MM.1S (cell line): ENCODE data around the gene PLXNA4.

ENCODE experiments used
- DNase-seq: peaks from one replicate; pipeline ENCODE4 v3.0.0-alpha.2; 2015
- H2AFZ ChIP-seq: fragments of 300-600 bp; sonication (generic); 2 replicates; pipeline ENCODE4 v1.6.0; 2016; ENCODE audit warnings: antibody characterized with exemption, low read length
- H3F3A ChIP-seq: fragments of 300-600 bp; sonication (generic); 2 replicates; pipeline ENCODE4 v1.6.1; 2016; ENCODE audit warnings: mild to moderate bottlenecking, antibody characterized with exemption, low read length, moderate library complexity, mixed read lengths; ENCODE audit not compliant: insufficient read depth
- H3K27ac ChIP-seq: fragments of 300-600 bp; sonication (generic); 2 replicates; pipeline ENCODE4 v1.5.1; 2016; ENCODE audit warnings: mild to moderate bottlenecking, low read length
- H3K27me3 ChIP-seq: fragments of 300-600 bp; sonication (generic); replicated peaks from 2 replicates; pipeline ENCODE4 v1.6.0; 2016; ENCODE audit warnings: low read length; ENCODE audit not compliant: insufficient read depth
- H3K36me3 ChIP-seq: fragments of 300-600 bp; sonication (generic); replicated peaks from 2 replicates; pipeline ENCODE4 v1.6.1; 2016; ENCODE audit warnings: mild to moderate bottlenecking, low read length, mixed read lengths; ENCODE audit not compliant: insufficient read depth
- H3K4me1 ChIP-seq: fragments of 300-600 bp; sonication (generic); 2 replicates; pipeline ENCODE4 v1.6.1; 2016; ENCODE audit warnings: low read length, mixed read lengths
- H3K4me2 ChIP-seq: fragments of 300-600 bp; sonication (generic); 2 replicates; pipeline ENCODE4 v1.6.0; 2016; ENCODE audit warnings: low read depth, low read length
- H3K4me3 ChIP-seq: fragments of 300-600 bp; sonication (generic); 2 replicates; pipeline ENCODE4 v1.5.1; 2016; ENCODE audit warnings: low read length, mixed read lengths
- H3K79me2 ChIP-seq: fragments of 300-600 bp; sonication (generic); 2 replicates; pipeline ENCODE4 v1.6.1; 2016; ENCODE audit warnings: mixed run types, low read length, mixed read lengths
- H3K9ac ChIP-seq: fragments of 300-600 bp; sonication (generic); 2 replicates; pipeline ENCODE4 v1.6.1; 2016; ENCODE audit warnings: low read length, mixed read lengths
- H3K9me2 ChIP-seq: fragments of 300-600 bp; sonication (generic); replicated peaks from 2 replicates; pipeline ENCODE4 v1.6.1; 2016; ENCODE audit warnings: mild to moderate bottlenecking, low read length, mixed read lengths; ENCODE audit not compliant: insufficient read depth
- H3K9me3 ChIP-seq: fragments of 300-600 bp; sonication (generic); replicated peaks from 2 replicates; pipeline ENCODE4 v1.6.1; 2016; ENCODE audit warnings: mild to moderate bottlenecking, low read length, mixed read lengths; ENCODE audit not compliant: insufficient read depth
- H4K20me1 ChIP-seq: fragments of 300-600 bp; sonication (generic); 2 replicates; pipeline ENCODE4 v1.6.1; 2016; ENCODE audit warnings: mild to moderate bottlenecking, low read length, moderate library complexity, mixed read lengths; ENCODE audit not compliant: insufficient read depth
- EZH2 ChIP-seq: fragments of 300-600 bp; sonication (generic); optimal IDR thresholded peaks from 2 replicates; pipeline ENCODE3; 2017; ENCODE audit warnings: low read depth, mild to moderate bottlenecking, antibody characterized with exemption, low read length, mixed read lengths
- EZH2phosphoT487 ChIP-seq: fragments of 300-600 bp; sonication (generic); IDR thresholded peaks from 2 replicates; pipeline ENCODE4 v1.6.1; 2018; ENCODE audit warnings: antibody characterized with exemption, low read length
- TF ChIP-seq, protein P1 (sequence below): fragments of 300-600 bp; sonication (generic); IDR thresholded peaks from 2 replicates; pipeline ENCODE4 v1.5.1; 2016; ENCODE audit warnings: antibody characterized with exemption, low read length, mixed read lengths

PLXNA4 gene

DNA sequence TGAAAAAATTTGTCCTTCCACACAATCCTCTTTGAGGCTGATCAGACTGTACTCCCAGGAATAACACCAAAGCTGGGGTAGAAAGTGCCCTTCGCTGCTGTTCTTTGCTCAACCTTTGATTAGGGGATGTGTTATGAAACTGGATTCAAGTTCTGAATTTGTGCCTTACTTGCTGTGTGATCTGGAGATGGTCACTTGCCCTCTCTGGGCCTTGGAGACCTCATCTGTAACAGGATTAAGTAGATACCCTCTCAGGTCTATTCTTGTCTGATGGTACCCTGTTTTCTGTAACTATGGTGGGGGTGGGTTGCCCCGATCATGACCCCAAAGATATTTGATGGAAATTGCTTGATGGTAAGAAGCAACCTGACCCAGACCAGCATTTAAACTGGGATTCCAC lies 368.5 kb downstream of the PLXNA4 start:
- Histone ChIP-seq H3K4me2 (no peak overlapping the region), H3K9me3 (no peaks in the 10 kb centered on the region), H3K36me3 (no peaks in the 10 kb centered on the region), H3K27ac (no peak overlapping the region), H3K27me3 (no peaks in the 10 kb centered on the region), H3K9me2 (no peaks in the 10 kb centered on the region), H3K4me3 (no peak overlapping the region), H3F3A (no peaks in the 10 kb centered on the region), H3K9ac (no peak overlapping the region), H2AFZ (no peak overlapping the region), H4K20me1 (no peaks in the 10 kb centered on the region), H3K4me1 (no peaks in the 10 kb centered on the region), H3K79me2 (no peaks in the 10 kb centered on the region)
- TF ChIP-seq EZH2 (no peak), EZH2phosphoT487 (no peak)
- TF ChIP-seq, protein P1, sequence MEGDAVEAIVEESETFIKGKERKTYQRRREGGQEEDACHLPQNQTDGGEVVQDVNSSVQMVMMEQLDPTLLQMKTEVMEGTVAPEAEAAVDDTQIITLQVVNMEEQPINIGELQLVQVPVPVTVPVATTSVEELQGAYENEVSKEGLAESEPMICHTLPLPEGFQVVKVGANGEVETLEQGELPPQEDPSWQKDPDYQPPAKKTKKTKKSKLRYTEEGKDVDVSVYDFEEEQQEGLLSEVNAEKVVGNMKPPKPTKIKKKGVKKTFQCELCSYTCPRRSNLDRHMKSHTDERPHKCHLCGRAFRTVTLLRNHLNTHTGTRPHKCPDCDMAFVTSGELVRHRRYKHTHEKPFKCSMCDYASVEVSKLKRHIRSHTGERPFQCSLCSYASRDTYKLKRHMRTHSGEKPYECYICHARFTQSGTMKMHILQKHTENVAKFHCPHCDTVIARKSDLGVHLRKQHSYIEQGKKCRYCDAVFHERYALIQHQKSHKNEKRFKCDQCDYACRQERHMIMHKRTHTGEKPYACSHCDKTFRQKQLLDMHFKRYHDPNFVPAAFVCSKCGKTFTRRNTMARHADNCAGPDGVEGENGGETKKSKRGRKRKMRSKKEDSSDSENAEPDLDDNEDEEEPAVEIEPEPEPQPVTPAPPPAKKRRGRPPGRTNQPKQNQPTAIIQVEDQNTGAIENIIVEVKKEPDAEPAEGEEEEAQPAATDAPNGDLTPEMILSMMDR: no peak
- DNase-seq: no peak

DNA sequence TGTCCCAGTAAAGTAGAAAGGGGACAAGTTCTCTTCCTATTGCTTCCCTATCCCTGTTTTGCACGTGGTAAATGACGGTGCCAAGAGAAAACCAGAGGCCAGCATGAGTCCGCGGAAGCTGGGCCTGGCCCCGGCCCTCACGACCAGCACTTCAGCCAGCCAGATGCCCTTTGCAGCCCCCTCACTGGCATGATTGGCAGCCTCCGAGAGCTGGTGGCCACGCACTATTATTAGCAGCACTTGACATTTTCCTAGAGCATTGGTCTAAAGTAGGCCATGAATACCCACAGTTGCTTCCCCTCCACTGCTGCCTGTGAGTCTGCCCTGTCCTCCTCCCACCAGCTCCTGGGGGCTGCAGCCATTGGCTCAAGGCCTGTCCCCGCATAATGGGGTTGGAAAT lies 369.1 kb downstream of the PLXNA4 start:
- TF ChIP-seq EZH2phosphoT487 (no peak), EZH2 (no peak)
- TF ChIP-seq, protein P1: no peak
- H3K4me2 ChIP-seq: no peak overlapping the region

DNA sequence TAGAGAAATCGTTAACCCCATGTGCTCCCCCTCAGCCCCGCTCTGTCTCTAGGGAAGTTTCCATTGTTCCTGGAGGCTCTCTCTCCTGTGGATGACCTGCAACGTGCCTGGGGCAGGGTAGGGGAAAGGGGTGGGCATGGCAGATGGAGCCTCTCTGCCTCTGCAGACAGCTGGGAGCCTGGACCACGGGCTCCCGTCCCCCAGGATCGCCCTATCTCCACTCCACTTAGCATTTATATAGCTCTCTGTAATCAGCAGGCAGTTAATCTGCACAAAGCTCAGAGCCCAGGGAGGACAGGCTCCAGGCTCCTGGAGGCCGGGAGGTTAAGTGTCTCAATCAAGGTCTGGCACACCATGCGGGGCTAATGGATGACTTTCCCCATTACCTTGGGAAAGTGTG lies 369.7 kb downstream of the PLXNA4 start:
- H3K27me3 ChIP-seq: no peaks in the 10 kb centered on the region
- no peaks in the 10 kb centered on the region for H3K79me2 ChIP-seq
- DNase-seq: no peak
- no peak overlapping the region for H3K27ac ChIP-seq
- no peaks in the 10 kb centered on the region for H3K9me2 ChIP-seq
- H3K36me3 ChIP-seq: no peaks in the 10 kb centered on the region
- H4K20me1 ChIP-seq: no peaks in the 10 kb centered on the region
- H3K4me3 ChIP-seq: no peak overlapping the region
- H2AFZ ChIP-seq: no peak overlapping the region
- no peaks in the 10 kb centered on the region for H3F3A ChIP-seq
- H3K4me1 ChIP-seq: no peaks in the 10 kb centered on the region
- no peak overlapping the region for H3K9ac ChIP-seq
- no peaks in the 10 kb centered on the region for H3K9me3 ChIP-seq
- H3K4me2 ChIP-seq: no peak overlapping the region
- TF ChIP-seq EZH2phosphoT487 (no peak), EZH2 (no peak)
- TF ChIP-seq, protein P1: no peak

More for the DNA sequence above, 369.1 kb downstream of the PLXNA4 start:
- no peaks in the 10 kb centered on the region for H4K20me1 ChIP-seq
- no peak for DNase-seq
- H3K9ac ChIP-seq: no peak overlapping the region
- no peaks in the 10 kb centered on the region for H3K9me2 ChIP-seq
- no peak overlapping the region for H2AFZ ChIP-seq
- no peaks in the 10 kb centered on the region for H3K79me2 ChIP-seq
- H3K9me3 ChIP-seq: no peaks in the 10 kb centered on the region
- no peak overlapping the region for H3K27ac ChIP-seq
- H3K4me3 ChIP-seq: no peak overlapping the region
- H3F3A ChIP-seq: no peaks in the 10 kb centered on the region
- no peaks in the 10 kb centered on the region for H3K36me3 ChIP-seq
- no peaks in the 10 kb centered on the region for H3K4me1 ChIP-seq
- no peaks in the 10 kb centered on the region for H3K27me3 ChIP-seq
